Measurements from ENCODE around the gene GRB10. TPM values are rescaled to one million over a fixed set of nuclear protein-coding genes. Genes with fewer than 3 reads are reported as not detected.
"Not testable (repeated sequence)": the region's sequence is repeated elsewhere in the genome, so short reads cannot be mapped to it uniquely, and the experiment has no call there.

GRB10 gene
- total and polyA plus RNA-seq, 3 donors from 2014 or later = 54.0 to 81.9 (median 57.7) TPM

GRCh38 chr7:50775231-50775630, 7.5 kb downstream of the GRB10 start:
- Histone ChIP-seq H3K9me3 (no peaks in the 10 kb centered on the region), H3K27me3 (no peaks in the 10 kb centered on the region), H3K4me1 (no peaks in the 10 kb centered on the region), H3K27ac (no peak overlapping the region), H3K4me3 (no peak overlapping the region), H3K36me3 (ENCODE audit: low read depth, missing control alignments) (no peaks in the 10 kb centered on the region)
- 78 to 80% methylated on average over 3 of the region's 3 CpGs for WGBS, 2 donors
- TF ChIP-seq CTCF (IDR thresholded peaks at IDR 0.05) (no peak), POLR2A (IDR thresholded peaks at IDR 0.05) (no peak)
- intact Hi-C loops (cut with DNase I; ENCODE audit: low total_unique reads) = no loop called here
- DNase-seq = no peak

- 91 to 95% methylated on average over 1 of the region's 1 CpG for WGBS, 2 donors
- Histone ChIP-seq H3K27me3 (no peaks in the 10 kb centered on the region), H3K4me3 (no peak overlapping the region), H3K27ac (no peak overlapping the region), H3K36me3 (ENCODE audit: low read depth, missing control alignments) (no peaks in the 10 kb centered on the region), H3K9me3 (no peaks in the 10 kb centered on the region), H3K4me1 (no peaks in the 10 kb centered on the region)
- TF ChIP-seq CTCF (IDR thresholded peaks at IDR 0.05) = no peak
- TF ChIP-seq POLR2A (IDR thresholded peaks at IDR 0.05) = no peak
- intact Hi-C loops (cut with DNase I; ENCODE audit: low total_unique reads) = no loop called here
- DNase-seq = no peak
Observed at GRCh38 chr7:50774319-50774718, 8.4 kb downstream of the GRB10 start.

- H3K27me3 ChIP-seq; intact Hi-C loops (cut with DNase I; ENCODE audit: low total_unique reads); H3K4me1 ChIP-seq; H3K9me3 ChIP-seq; H3K4me3 ChIP-seq; H3K27ac ChIP-seq; H3K36me3 ChIP-seq (ENCODE audit: low read depth, missing control alignments); DNase-seq: not testable (repeated sequence)
- WGBS, 2 donors = 84 to 92% methylated on average over 3 to 4 of the region's 4 CpGs
Observed at GRCh38 chr7:50773071-50773470, 9.6 kb downstream of the GRB10 start.

- no peaks in the 10 kb centered on the region for H3K36me3 ChIP-seq (ENCODE audit: low read depth, missing control alignments)
- WGBS, 2 donors = 70 to 82% methylated on average over 9 of the region's 9 CpGs
- H3K9me3 ChIP-seq = no peaks in the 10 kb centered on the region
- H3K27ac ChIP-seq = no peak overlapping the region
- intact Hi-C loops (cut with DNase I; ENCODE audit: low total_unique reads) = no loop called here
- no peaks in the 10 kb centered on the region for H3K4me1 ChIP-seq
- TF ChIP-seq CTCF (IDR thresholded peaks at IDR 0.05) = no peak
- no peak for TF ChIP-seq POLR2A (IDR thresholded peaks at IDR 0.05)
- H3K4me3 ChIP-seq = no peak overlapping the region
- H3K27me3 ChIP-seq = no peaks in the 10 kb centered on the region
- DNase-seq = no peak
Observed at GRCh38 chr7:50771120-50772002, 11.3 kb downstream of the GRB10 start.

GRCh38 chr7:50768485-50769474, 13.9 kb downstream of the GRB10 start:
- Histone ChIP-seq H3K36me3 (ENCODE audit: low read depth, missing control alignments) (no peaks in the 10 kb centered on the region), H3K4me1 (no peaks in the 10 kb centered on the region), H3K9me3 (no peaks in the 10 kb centered on the region), H3K4me3 (no peak overlapping the region), H3K27me3 (no peaks in the 10 kb centered on the region), H3K27ac (no peak overlapping the region)
- WGBS, 2 donors = 76 to 78% methylated on average over 10 of the region's 10 CpGs
- intact Hi-C loops (cut with DNase I; ENCODE audit: low total_unique reads) = no loop called here
- TF ChIP-seq CTCF (IDR thresholded peaks at IDR 0.05) = no peak
- DNase-seq = no peak

Data from testis (tissue), 3 donors.